NCI-H2227 (cell line): ENCODE data around the gene CRABP2.

Experiments used
- DNase-seq: peaks from one replicate; lab custom pipeline; 2025; ENCODE audit not compliant: unreplicated experiment; lab: John Stamatoyannopoulos, UW

CRABP2 gene

GRCh38 chr1:156705321-156705917 lies at the start of gene CRABP2:
TSS of gene CRABP2 (minus strand) at chr1:156705583. CDS start at chr1:156705446, 137 bp downstream.
- peak; percentile 85 for DNase-seq

GRCh38 chr1:156754219-156754618 lies 48.8 kb upstream of the CRABP2 start:
- DNase-seq = peak; percentile 62

GRCh38 chr1:156752843-156753482 lies 47.6 kb upstream of the CRABP2 start:
- DNase-seq = no peak

GRCh38 chr1:156751757-156752481 lies 46.5 kb upstream of the CRABP2 start:
- DNase-seq = peak; percentile 97

GRCh38 chr1:156751451-156751756 lies 46.0 kb upstream of the CRABP2 start, which contains the start of gene HDGF:
TSS of gene HDGF (minus strand) at chr1:156751675. CDS start at chr1:156751429, 246 bp downstream.
- no peak for DNase-seq

GRCh38 chr1:156750711-156751450 lies 45.5 kb upstream of the CRABP2 start:
- DNase-seq = peak; percentile 67

- no peak for DNase-seq
These were observed 44.8 kb upstream of the CRABP2 start for GRCh38 chr1:156750191-156750672.

- no peak for DNase-seq
These were observed 44.2 kb upstream of the CRABP2 start for GRCh38 chr1:156749419-156750118.

GRCh38 chr1:156748670-156749418 lies 43.5 kb upstream of the CRABP2 start:
- DNase-seq = no peak

GRCh38 chr1:156747742-156748669 lies 42.6 kb upstream of the CRABP2 start:
- DNase-seq = no peak

- DNase-seq = peak; percentile 92
These were observed 41.6 kb upstream of the CRABP2 start for GRCh38 chr1:156746728-156747631.

- DNase-seq = no peak
These were observed 41.0 kb upstream of the CRABP2 start for GRCh38 chr1:156746406-156746727.

GRCh38 chr1:156745881-156746280 lies 40.5 kb upstream of the CRABP2 start:
- no peak for DNase-seq

- DNase-seq = no peak
These were observed 39.5 kb upstream of the CRABP2 start for GRCh38 chr1:156744786-156745419.

GRCh38 chr1:156744344-156744743 lies 39.0 kb upstream of the CRABP2 start:
- DNase-seq = no peak

GRCh38 chr1:156743367-156744302 lies 38.3 kb upstream of the CRABP2 start:
- no peak for DNase-seq

- no peak for DNase-seq
These were observed 37.4 kb upstream of the CRABP2 start for GRCh38 chr1:156742801-156743200.
